ENCODE measurements around the gene MVB12B.

Gene MVB12B

GRCh38 chr9:126411225-126411947, 84.8 kb downstream of the MVB12B start:
- peak; percentile 46 for DNase-seq

DNA sequence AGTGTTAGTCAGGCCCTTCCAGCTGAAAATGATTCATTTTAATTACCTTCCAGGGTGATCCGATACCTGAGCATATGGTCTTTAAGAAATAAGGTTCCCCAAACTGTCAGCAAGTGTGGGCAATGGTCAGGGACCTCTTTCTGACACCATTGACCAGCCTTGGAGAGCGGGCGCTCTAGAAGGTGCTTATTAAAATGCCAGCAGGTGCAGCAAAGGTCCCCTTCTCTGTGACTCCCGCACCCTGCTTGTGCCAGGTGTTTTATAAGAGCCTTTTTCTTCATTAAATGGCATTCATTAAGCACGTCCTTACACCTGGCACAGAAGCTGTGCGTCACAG, 85.3 kb downstream of the MVB12B start:
- no peak for DNase-seq

DNA sequence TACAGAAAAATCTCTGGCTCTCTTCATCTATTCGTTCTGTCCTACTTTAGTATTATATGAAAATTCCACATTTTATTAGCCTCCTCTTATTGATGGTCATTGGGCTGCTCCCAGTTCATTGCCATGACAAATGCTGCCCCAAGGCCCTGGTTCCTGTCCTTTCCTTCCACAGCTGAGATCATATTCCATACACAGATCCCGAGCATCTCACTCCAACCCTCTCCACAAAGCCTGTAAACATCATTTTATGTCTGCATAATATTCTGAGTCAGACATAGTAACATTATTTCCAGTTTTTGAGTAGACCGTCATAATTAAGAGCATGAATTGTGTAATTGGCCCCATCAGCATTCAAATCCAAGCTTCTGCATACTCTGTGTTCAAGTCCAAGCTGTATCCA, 86.3 kb downstream of the MVB12B start:
- DNase-seq, result no peak

DNA sequence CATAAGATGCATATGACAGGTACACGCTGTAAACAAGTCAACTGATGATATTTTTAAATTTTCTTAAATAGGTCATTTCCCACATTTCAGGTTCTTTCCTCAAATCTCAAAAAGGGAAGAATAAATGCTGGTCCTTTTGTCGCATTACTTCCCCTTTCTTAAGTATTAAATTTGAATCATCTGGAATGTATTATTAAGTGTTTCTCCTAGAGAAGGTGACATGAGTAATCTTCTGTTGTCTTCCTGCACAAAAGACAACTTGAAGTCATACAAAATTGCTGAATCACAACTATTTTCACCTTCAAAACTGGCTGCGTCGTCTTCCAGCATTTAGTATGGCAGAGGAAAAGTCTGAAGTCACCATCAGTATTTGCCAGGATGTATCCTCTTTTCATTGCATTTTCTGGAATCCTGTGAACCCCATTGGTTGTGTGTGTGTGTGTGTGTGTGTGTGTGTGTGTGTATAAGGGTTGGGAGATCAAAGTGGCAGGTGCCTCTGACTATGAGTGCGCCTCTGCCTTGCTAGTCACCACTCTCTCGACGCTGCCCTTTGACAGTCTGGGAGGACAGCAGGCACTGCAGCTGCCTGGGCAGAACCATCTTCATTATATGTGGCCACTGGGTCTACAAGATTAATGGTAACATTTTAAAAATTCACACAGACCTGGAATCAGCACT, 86.9 kb downstream of the MVB12B start:
- no peak for DNase-seq

GRCh38 chr9:126415741-126416370, 89.2 kb downstream of the MVB12B start:
- no peak for DNase-seq

- DNase-seq, result no peak
These were observed 90.4 kb downstream of the MVB12B start for GRCh38 chr9:126417043-126417442.

- no peak for DNase-seq
These were observed 91.1 kb downstream of the MVB12B start for GRCh38 chr9:126417684-126418083.

DNA sequence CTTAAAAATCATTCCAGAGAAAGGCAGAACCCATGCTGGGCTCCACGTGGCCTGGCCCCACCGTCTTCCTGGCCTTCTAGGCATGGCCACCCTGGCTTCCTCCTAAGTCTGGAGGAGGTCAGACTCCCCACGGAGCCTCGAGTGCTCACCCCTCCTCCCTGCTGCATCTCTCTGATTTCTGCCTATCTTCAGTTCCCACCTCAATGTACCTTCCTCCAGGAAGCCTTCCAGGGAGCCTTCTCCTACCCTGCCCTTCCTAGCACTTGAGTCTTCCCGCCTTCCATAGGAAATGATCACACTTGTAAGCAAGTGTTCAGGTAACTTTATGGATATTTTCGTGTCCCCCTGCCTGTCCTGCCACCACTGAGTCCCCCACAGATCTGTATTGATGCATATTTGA, 92.0 kb downstream of the MVB12B start:
- DNase-seq, result no peak

- no peak for DNase-seq
These were observed 92.8 kb downstream of the MVB12B start for GRCh38 chr9:126419475-126419874.

- no peak for DNase-seq
These were observed 93.5 kb downstream of the MVB12B start for GRCh38 chr9:126420135-126420534.

DNA sequence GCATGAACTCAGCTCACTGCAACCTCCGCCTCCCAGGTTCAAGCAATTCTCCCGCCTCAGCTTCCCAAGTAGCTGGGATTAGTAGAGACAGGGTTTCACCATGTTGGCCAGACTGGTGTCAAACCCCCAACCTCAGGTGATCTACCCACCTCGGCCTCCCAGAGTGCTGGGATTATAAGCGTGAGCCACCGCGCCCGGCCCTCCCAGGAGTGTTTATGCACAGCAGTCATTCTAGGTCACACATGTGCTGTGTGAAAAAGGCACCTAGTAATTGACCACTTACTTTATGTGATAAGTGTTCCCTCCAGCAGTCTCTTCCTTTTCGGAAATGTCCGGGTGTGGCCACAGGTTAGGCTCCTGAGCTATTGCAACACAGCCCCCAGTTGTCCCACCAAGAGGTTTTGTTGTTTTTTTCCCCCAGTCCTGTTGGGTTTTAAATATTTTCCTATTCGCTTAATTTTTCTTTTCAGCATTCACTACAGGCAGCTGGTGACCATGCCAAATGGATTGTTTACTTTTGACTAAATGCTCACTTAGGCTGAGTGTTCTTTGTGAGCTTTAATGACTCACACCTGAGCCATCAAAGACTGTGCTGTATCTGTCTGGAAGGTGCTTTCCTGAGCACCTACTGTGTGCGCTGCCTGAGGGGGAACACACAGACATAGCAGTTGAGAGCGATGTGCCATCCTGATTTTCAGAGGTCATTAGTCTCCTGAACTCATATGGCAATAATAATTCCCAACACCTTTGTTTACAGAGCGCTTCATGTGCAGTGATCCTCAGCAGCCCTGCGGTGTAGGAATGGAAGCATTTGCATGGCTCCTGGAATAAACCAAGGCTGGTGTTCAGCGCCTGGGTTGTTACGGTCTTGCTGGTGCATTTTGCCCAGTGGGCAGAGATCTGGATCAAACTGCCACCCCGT, 94.3 kb downstream of the MVB12B start:
- no peak for DNase-seq

GRCh38 chr9:126421567-126422428, 95.2 kb downstream of the MVB12B start:
- DNase-seq, result no peak

GRCh38 chr9:126423142-126423915, 96.7 kb downstream of the MVB12B start:
- DNase-seq, result no peak

GRCh38 chr9:126423916-126424185, 97.2 kb downstream of the MVB12B start:
- no peak for DNase-seq

GRCh38 chr9:126424511-126424910, 97.9 kb downstream of the MVB12B start:
- DNase-seq, result no peak

DNA sequence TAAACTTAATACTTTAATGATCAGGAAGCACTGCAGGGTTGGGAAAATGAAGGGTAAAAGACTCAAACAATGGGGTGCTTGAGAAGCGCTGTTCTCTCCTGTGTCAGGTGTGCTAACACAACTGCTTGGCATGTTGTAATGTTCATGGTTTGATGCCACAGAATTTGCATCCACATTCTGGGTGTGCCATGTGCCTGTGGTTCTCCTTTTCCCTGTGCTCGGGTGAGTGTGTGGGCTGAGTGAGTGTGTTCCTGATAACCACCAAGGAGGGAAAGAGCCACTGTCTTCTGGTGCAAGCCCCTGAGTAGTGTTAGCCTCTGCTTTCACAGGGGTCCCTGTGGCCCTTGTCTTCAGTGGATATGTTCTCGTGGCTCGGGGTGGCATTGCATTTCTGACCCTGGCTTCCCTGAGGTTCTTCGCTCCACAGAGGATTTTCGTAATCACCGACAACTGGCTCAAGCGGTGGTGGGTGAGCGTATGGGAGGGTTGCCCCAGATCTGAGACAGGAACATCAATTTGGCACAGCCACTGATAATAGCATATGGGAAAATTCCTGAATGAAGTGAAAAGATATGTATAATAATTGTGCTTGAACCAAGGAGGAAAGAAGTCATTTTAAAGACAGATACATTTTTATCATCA, 102.0 kb downstream of the MVB12B start:
- no peak for DNase-seq

GRCh38 chr9:126429190-126429589, 102.6 kb downstream of the MVB12B start:
- no peak for DNase-seq

DNA sequence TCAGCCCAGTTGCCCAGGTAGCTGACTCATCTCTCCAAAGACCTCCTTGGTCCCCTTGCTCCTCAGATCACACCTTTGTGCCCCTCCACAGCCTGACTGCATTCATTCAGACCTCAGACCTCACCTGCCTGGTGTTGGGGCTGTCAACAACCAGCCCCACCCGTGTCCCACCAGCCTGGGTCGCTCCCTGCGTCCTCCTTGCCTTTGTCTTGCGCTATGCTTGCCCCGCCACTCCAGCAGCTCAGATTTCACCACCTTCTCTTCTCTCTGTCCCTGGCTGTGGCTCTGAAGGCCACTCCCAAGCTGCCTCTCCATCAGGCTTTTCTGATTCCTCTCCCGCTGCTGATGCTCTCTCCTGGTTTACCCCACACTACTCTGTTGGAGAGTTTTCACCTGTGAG, 103.5 kb downstream of the MVB12B start:
- no peak for DNase-seq

DNA sequence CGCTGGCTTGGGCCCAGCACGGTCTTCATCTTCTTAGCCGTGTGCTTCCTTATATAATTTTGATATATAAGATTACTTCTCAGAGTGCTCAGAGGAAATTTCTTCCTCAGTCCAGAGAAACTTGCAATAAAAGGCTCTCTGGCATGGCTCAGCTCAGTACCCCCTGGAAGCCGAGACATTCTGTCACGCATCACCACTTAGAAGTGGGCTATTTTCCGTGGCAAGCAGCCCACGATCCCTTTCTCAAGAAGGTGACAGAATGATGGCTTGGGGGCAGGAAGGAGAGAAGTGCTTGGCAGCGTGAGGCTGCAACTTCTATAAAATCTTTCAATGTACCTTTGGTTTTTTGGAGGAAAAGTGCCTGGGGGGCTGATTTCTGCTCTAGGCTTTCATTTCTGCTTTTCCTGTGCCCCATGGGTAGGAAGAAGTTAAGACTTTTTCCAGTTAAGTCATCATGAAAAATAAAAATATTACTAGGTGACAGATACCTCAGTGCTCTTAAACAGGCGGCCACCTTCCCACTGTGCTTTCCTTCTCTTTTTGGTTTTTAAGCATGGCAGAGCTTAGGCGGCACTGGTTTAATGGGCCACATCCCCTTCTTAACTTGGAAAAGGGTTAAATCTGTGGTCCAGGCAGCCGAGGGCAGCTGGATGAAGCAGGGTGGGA, 104.6 kb downstream of the MVB12B start:
- no peak for DNase-seq

DNA sequence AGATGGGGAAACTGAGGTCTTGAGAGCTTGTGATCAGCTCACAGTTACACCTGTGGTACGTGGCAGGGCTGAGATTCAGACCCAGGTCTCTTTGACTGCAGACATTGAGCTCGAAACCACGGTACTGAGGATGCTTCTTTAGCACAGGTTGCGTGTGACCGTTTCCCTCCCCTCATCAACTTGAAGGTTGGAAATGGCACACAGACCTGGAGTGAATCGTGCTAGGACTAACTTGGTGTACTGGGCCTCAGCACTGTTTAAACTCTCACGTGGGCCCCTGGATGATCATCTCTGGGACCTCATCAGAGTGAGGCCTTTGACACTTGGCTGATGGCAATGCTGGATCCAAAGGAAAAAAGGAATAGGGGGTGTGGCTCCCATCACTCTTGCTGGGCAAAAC, 106.0 kb downstream of the MVB12B start:
- DNase-seq, result no peak

DNA sequence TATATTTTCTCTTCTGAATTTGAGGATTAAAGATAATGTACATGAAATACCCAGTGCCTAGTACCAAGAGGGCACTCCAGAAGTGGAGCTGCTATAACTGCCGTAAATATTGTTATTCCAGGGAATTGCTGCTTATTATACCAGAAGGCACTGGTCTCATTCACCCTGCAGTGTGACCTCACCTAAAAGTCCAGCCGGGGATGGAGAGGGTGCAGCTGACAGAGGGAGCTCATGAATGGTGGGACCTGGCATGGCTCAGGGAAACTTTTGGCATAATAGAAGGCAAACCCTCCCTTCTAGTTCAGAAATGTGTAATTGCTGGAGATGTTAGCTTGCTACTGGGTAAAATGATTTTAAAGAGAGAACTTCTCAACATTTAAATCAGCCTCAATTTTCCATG, 108.5 kb downstream of the MVB12B start:
- no peak for DNase-seq

Data from CD4-positive, alpha-beta T cell treated with Interleukin-12 subunit alpha and Interleukin-12 subunit beta, for 1 hour (primary cell).